ENCODE measurements around the gene SARM1. TPM values are rescaled to one million over a fixed set of nuclear protein-coding genes. Genes with fewer than 3 reads are reported as not detected.

The SARM1 gene
- total and polyA plus RNA-seq, 9 donors: 3.3 to 7.3 (median 5.5) TPM

- no peak overlapping the region for H3K27ac ChIP-seq (ENCODE audit: low read length)
- H3K4me1 ChIP-seq (ENCODE audit: control insufficient read depth, insufficient read depth, low read length): no peaks in the 10 kb centered on the region
- no peaks in the 10 kb centered on the region for H3K36me3 ChIP-seq (ENCODE audit: control insufficient read depth, insufficient read depth, low read length)
- WGBS (ENCODE audit: insufficient coverage): 80% methylated on average over 5 of the region's 8 CpGs
- no peaks in the 10 kb centered on the region for H3K27me3 ChIP-seq (ENCODE audit: control insufficient read depth, insufficient read depth, low read length)
- DNase-seq: no peak
- H3K4me3 ChIP-seq (ENCODE audit: low read length): no peak overlapping the region
- H3K9me3 ChIP-seq (replicated peaks; ENCODE audit: control insufficient read depth, low read depth, low read length): no peaks in the 10 kb centered on the region
These were observed 75.4 kb downstream of the SARM1 start for GRCh38 chr17:28446716-28447395.

- Histone ChIP-seq H3K4me3 (ENCODE audit: low read length) (no peak overlapping the region), H3K9me3 (replicated peaks; ENCODE audit: control insufficient read depth, low read depth, low read length) (no peaks in the 10 kb centered on the region), H3K27ac (ENCODE audit: low read length) (no peak overlapping the region), H3K36me3 (ENCODE audit: control insufficient read depth, insufficient read depth, low read length) (no peaks in the 10 kb centered on the region), H3K27me3 (ENCODE audit: control insufficient read depth, insufficient read depth, low read length) (no peaks in the 10 kb centered on the region), H3K4me1 (ENCODE audit: control insufficient read depth, insufficient read depth, low read length) (no peaks in the 10 kb centered on the region)
- WGBS (ENCODE audit: insufficient coverage): 50% methylated on average over 1 of the region's 5 CpGs
- DNase-seq: no peak
These were observed 75.9 kb downstream of the SARM1 start for GRCh38 chr17:28447396-28447760.

DNA sequence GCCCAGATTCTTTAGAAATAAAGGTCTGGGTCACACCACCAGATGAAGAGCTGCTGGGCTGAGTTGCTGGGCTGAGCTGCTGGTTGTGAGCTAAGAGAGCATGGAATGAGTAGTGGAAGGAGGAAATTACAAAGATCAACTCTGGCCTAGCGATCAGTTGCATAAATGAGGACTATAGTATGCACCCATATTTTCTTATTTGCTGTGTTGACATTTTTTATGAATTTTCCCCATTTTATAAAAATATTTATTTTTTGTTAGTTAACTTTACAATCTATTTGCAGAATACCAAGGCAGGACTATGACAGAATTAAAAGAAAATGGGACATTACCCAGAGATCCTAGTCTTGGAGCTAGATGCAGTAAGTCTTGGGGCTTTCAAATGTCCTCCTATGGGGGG, 78.4 kb downstream of the SARM1 start:
- DNase-seq: no peak
- H3K9me3 ChIP-seq (replicated peaks; ENCODE audit: control insufficient read depth, low read depth, low read length): no peaks in the 10 kb centered on the region
- no peaks in the 10 kb centered on the region for H3K36me3 ChIP-seq (ENCODE audit: control insufficient read depth, insufficient read depth, low read length)
- H3K4me1 ChIP-seq (ENCODE audit: control insufficient read depth, insufficient read depth, low read length): no peaks in the 10 kb centered on the region
- H3K4me3 ChIP-seq (ENCODE audit: low read length): no peak overlapping the region
- no peak overlapping the region for H3K27ac ChIP-seq (ENCODE audit: low read length)
- no CpG with 5 or more reads among the region's 1 CpG for WGBS (ENCODE audit: insufficient coverage)
- no peaks in the 10 kb centered on the region for H3K27me3 ChIP-seq (ENCODE audit: control insufficient read depth, insufficient read depth, low read length)

Other genes with a start within 250 kb of the SARM1 start
- gene TMEM97, start 52.5 kb upstream of the SARM1 start, total RNA-seq: 16.6 TPM
- gene TMEM97, start 52.5 kb upstream of the SARM1 start, polyA plus RNA-seq (ENCODE audit: insufficient read depth in 1 of 8, insufficient read length in 8 of 8, low replicate concordance in 1 of 8): 10 to 100 TPM; 18.2 to 30.9 (median 22.3) TPM
- 34.3 TPM for gene IFT20, start 36.2 kb upstream of the SARM1 start, total RNA-seq
- 10 to 100 TPM; 27.7 to 40.4 (median 35.0) TPM for gene IFT20, start 36.2 kb upstream of the SARM1 start, polyA plus RNA-seq (ENCODE audit: insufficient read depth in 1 of 8, insufficient read length in 8 of 8, low replicate concordance in 1 of 8)
- 21.7 TPM for gene TNFAIP1, start 35.9 kb upstream of the SARM1 start, total RNA-seq
- gene TNFAIP1, start 35.9 kb upstream of the SARM1 start, polyA plus RNA-seq (ENCODE audit: insufficient read depth in 1 of 8, insufficient read length in 8 of 8, low replicate concordance in 1 of 8): 10 to 100 TPM; 27.1 to 37.3 (median 33.7) TPM
- 53.0 TPM for gene POLDIP2, start 14.2 kb upstream of the SARM1 start, total RNA-seq
- gene POLDIP2, start 14.2 kb upstream of the SARM1 start, polyA plus RNA-seq (ENCODE audit: insufficient read depth in 1 of 8, insufficient read length in 8 of 8, low replicate concordance in 1 of 8): 10 to 100 TPM; 57.1 to 65.2 (median 60.5) TPM
- not detected for gene SEBOX, start 6.5 kb upstream of the SARM1 start, total RNA-seq
- gene SEBOX, start 6.5 kb upstream of the SARM1 start, polyA plus RNA-seq (ENCODE audit: insufficient read depth in 1 of 8, insufficient read length in 8 of 8, low replicate concordance in 1 of 8): not detected
- gene VTN, start 1.4 kb upstream of the SARM1 start, total RNA-seq: 0.58 TPM
- gene VTN, start 1.4 kb upstream of the SARM1 start, polyA plus RNA-seq (ENCODE audit: insufficient read depth in 1 of 8, insufficient read length in 8 of 8, low replicate concordance in 1 of 8): 1 to 10 TPM in 3 of 8 donors, under 1 TPM in 5; 0.21 to 6.5 (median 0.36) TPM
- gene SLC46A1, start 34.5 kb downstream of the SARM1 start, total RNA-seq: 8.2 TPM
- gene SLC46A1, start 34.5 kb downstream of the SARM1 start, polyA plus RNA-seq (ENCODE audit: insufficient read depth in 1 of 8, insufficient read length in 8 of 8, low replicate concordance in 1 of 8): 1 to 10 TPM; 5.8 to 9.0 (median 8.0) TPM
- gene SLC13A2, start 102.0 kb downstream of the SARM1 start, total RNA-seq: not detected
- gene SLC13A2, start 102.0 kb downstream of the SARM1 start, polyA plus RNA-seq (ENCODE audit: insufficient read depth in 1 of 8, insufficient read length in 8 of 8, low replicate concordance in 1 of 8): under 1 TPM in 2 of 8 donors, not detected in 6; 0.09 to 0.12 TPM
- not detected for gene FOXN1, start 134.7 kb downstream of the SARM1 start, total RNA-seq
- gene FOXN1, start 134.7 kb downstream of the SARM1 start, polyA plus RNA-seq (ENCODE audit: insufficient read depth in 1 of 8, insufficient read length in 8 of 8, low replicate concordance in 1 of 8): 1 to 10 TPM in 1 of 8 donors, under 1 TPM in 2, not detected in 5; 0.04 to 2.1 (median 0.07) TPM
- 17.6 TPM for gene UNC119, start 180.9 kb downstream of the SARM1 start, total RNA-seq
- 10 to 100 TPM; 15.6 to 20.7 (median 17.8) TPM for gene UNC119, start 180.9 kb downstream of the SARM1 start, polyA plus RNA-seq (ENCODE audit: insufficient read depth in 1 of 8, insufficient read length in 8 of 8, low replicate concordance in 1 of 8)
- gene PIGS, start 199.8 kb downstream of the SARM1 start, total RNA-seq: 29.4 TPM
- gene PIGS, start 199.8 kb downstream of the SARM1 start, polyA plus RNA-seq (ENCODE audit: insufficient read depth in 1 of 8, insufficient read length in 8 of 8, low replicate concordance in 1 of 8): 10 to 100 TPM; 36.9 to 57.3 (median 45.9) TPM
- gene ALDOC, start 205.2 kb downstream of the SARM1 start, total RNA-seq: 2.7 TPM
- gene ALDOC, start 205.2 kb downstream of the SARM1 start, polyA plus RNA-seq (ENCODE audit: insufficient read depth in 1 of 8, insufficient read length in 8 of 8, low replicate concordance in 1 of 8): 1 to 10 TPM; 1.7 to 4.4 (median 2.5) TPM
- gene SPAG5, start 227.3 kb downstream of the SARM1 start, total RNA-seq: 16.1 TPM
- 10 to 100 TPM; 25.5 to 42.0 (median 31.4) TPM for gene SPAG5, start 227.3 kb downstream of the SARM1 start, polyA plus RNA-seq (ENCODE audit: insufficient read depth in 1 of 8, insufficient read length in 8 of 8, low replicate concordance in 1 of 8)
- 7.4 TPM for gene RSKR, start 242.5 kb downstream of the SARM1 start, total RNA-seq
- gene RSKR, start 242.5 kb downstream of the SARM1 start, polyA plus RNA-seq (ENCODE audit: insufficient read depth in 1 of 8, insufficient read length in 8 of 8, low replicate concordance in 1 of 8): 10 to 100 TPM in 6 of 8 donors, 1 to 10 TPM in 2; 6.6 to 22.8 (median 13.2) TPM

Measured in muscle of leg (tissue), 11 donors.